Measurements from ENCODE around the gene KIAA0232. TPM values are rescaled to one million over a fixed set of nuclear protein-coding genes. Genes with fewer than 3 reads are reported as not detected.

Gene KIAA0232
- total RNA-seq, 1 experiment from 2014 or later: 28.5 TPM

DNA sequence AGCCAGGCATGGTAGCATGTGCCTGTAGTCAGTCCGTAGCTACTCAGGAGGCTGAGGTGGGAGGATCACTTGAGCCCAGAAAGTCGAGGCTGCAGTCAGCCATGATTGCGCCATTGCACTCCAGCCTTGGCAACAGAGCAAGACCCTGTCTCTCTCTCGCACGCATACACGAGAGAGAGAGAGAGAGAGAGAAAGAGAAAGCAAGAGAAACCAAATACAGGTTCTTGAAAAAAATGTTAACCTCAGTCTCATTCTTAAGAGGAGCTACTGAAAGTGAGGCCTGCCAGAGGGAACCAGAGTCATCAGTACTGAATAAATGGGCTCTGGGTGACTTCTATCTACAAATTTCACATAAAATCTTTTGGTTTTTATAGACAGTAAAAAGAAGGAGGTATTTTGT lies 42.9 kb downstream of the KIAA0232 start:
- H4K8ac ChIP-seq (replicated peaks; ENCODE audit: insufficient read length, low read depth, low read length): no peak overlapping the region
- H3K4ac ChIP-seq (ENCODE audit: low read depth, low read length): no peak overlapping the region
- H3K27me3 ChIP-seq (ENCODE audit: insufficient read depth, low read length): no peaks in the 10 kb centered on the region
- H3K27ac Mint-ChIP-seq: no peak overlapping the region
- H3K9me3 Mint-ChIP-seq: peaks cover 7 to 9% of the 10 kb centered on the region in 2 experiments; a peak in 4 of 5 replicates
- no peak overlapping the region for H2BK12ac ChIP-seq (ENCODE audit: insufficient read length, low read depth, low read length)
- H3K14ac ChIP-seq (ENCODE audit: insufficient read depth, low read length): no peak overlapping the region
- no peaks in the 10 kb centered on the region for H3K9me3 ChIP-seq (ENCODE audit: control insufficient read depth, low read depth, low read length)
- H3K23me2 ChIP-seq (ENCODE audit: insufficient read length, low read depth, low read length, poor library complexity, severe bottlenecking): no peaks in the 10 kb centered on the region
- H3K23ac ChIP-seq (ENCODE audit: insufficient read length, low read depth, low read length): no peak overlapping the region
- H3K79me1 ChIP-seq (ENCODE audit: insufficient read depth, low read depth, low read length, poor library complexity, severe bottlenecking): peaks cover 8% of the 10 kb centered on the region
- no peak overlapping the region for H3K4me3 Mint-ChIP-seq
- no peak overlapping the region for H2BK5ac ChIP-seq (ENCODE audit: insufficient read length, low read length)
- H3T11ph ChIP-seq (ENCODE audit: low read length): no peak overlapping the region
- no CpG with 5 or more reads among the region's 6 CpGs for WGBS (ENCODE audit: extremely low coverage, insufficient read length, low lambda C conversion rate)
- no peak for DNase-seq
- no peak overlapping the region for H3K27ac ChIP-seq (ENCODE audit: insufficient read length, low read depth, low read length)
- H2BK120ac ChIP-seq (ENCODE audit: low read depth, low read length, poor library complexity, severe bottlenecking): no peak overlapping the region
- no peak overlapping the region for H3K9ac ChIP-seq (ENCODE audit: extremely low read depth, insufficient read length, low read length)
- H3K18ac ChIP-seq (ENCODE audit: insufficient read length, low read depth, low read length): no peak overlapping the region
- H3K79me2 ChIP-seq (ENCODE audit: insufficient read depth, low read length): peaks cover 3% of the 10 kb centered on the region; the same call in 1 of the 2 replicates
- peaks cover 12 to 45% (median 34%) of the 10 kb centered on the region in 3 experiments; a peak in 6 of 7 replicates for H3K36me3 Mint-ChIP-seq (ENCODE audit: insufficient read depth in 1 of 3, low read depth in 3 of 3)
- TF ChIP-seq, protein P1, sequence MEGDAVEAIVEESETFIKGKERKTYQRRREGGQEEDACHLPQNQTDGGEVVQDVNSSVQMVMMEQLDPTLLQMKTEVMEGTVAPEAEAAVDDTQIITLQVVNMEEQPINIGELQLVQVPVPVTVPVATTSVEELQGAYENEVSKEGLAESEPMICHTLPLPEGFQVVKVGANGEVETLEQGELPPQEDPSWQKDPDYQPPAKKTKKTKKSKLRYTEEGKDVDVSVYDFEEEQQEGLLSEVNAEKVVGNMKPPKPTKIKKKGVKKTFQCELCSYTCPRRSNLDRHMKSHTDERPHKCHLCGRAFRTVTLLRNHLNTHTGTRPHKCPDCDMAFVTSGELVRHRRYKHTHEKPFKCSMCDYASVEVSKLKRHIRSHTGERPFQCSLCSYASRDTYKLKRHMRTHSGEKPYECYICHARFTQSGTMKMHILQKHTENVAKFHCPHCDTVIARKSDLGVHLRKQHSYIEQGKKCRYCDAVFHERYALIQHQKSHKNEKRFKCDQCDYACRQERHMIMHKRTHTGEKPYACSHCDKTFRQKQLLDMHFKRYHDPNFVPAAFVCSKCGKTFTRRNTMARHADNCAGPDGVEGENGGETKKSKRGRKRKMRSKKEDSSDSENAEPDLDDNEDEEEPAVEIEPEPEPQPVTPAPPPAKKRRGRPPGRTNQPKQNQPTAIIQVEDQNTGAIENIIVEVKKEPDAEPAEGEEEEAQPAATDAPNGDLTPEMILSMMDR (conservative IDR thresholded peaks at IDR 0.05): no peak
- H3K4me1 Mint-ChIP-seq: no peaks in the 10 kb centered on the region
- H2BK20ac ChIP-seq (ENCODE audit: low read depth, low read length, poor library complexity, severe bottlenecking): no peak overlapping the region
- H3K4me1 ChIP-seq (ENCODE audit: insufficient read depth, low read length): no peaks in the 10 kb centered on the region
- H3K27me3 Mint-ChIP-seq (ENCODE audit: low read depth): no peaks in the 10 kb centered on the region
- H2AFZ ChIP-seq (ENCODE audit: low read length): no peak overlapping the region
- H2BK15ac ChIP-seq (ENCODE audit: low read depth, low read length): no peak overlapping the region
- H4K91ac ChIP-seq (ENCODE audit: insufficient read length, low read depth, low read length): no peak overlapping the region
- H3K56ac ChIP-seq (ENCODE audit: insufficient read length, low read depth, low read length): no peak overlapping the region
- no peak overlapping the region for H4K5ac ChIP-seq (ENCODE audit: insufficient read length, low read depth, low read length)
- H4K20me1 ChIP-seq (ENCODE audit: control insufficient read depth, insufficient read depth, insufficient read length): no peaks in the 10 kb centered on the region
- no peak overlapping the region for H3K4me2 ChIP-seq (ENCODE audit: insufficient read depth, insufficient read length, low read length)
- H2AK5ac ChIP-seq (ENCODE audit: insufficient read length, low read length): no peak overlapping the region

Data from H9 (cell line).